OCI-LY1 (cell line): ENCODE results near the gene PGBD5.

Experiments used
- H2AFZ ChIP-seq: fragments of 200-600 bp; sonication (generic), shearing (Covaris generic); 2 replicates; pipeline ENCODE4 v1.6.0; 2014; ENCODE audit warnings: antibody characterized with exemption, mild to moderate bottlenecking, low read length
- H3F3A ChIP-seq: fragments of 200-600 bp; sonication (generic), shearing (Covaris generic); 2 replicates; pipeline ENCODE4 v1.6.0; 2014; ENCODE audit warnings: mild to moderate bottlenecking, antibody characterized with exemption, low read length, moderate library complexity; ENCODE audit not compliant: insufficient read depth
- H3K27ac ChIP-seq: fragments of 200-600 bp; sonication (generic); 2 replicates; pipeline ENCODE4 v1.5.1; 2014; ENCODE audit warnings: low read length, mixed run types, mild to moderate bottlenecking, low read depth; ENCODE audit not compliant: poor library complexity, severe bottlenecking
- H3K27me3 ChIP-seq: fragments of 200-600 bp; sonication (generic); 2 replicates; pipeline ENCODE4 v1.6.0; 2014; ENCODE audit warnings: antibody characterized with exemption, mild to moderate bottlenecking, low read length, moderate library complexity; ENCODE audit not compliant: insufficient read depth
- H3K36me3 ChIP-seq: fragments of 200-600 bp; sonication (generic); 2 replicates; pipeline ENCODE4 v1.6.1; 2014; ENCODE audit warnings: mild to moderate bottlenecking, antibody characterized with exemption, low read length, moderate library complexity, mixed read lengths; ENCODE audit not compliant: insufficient read depth
- H3K4me1 ChIP-seq: fragments of 200-600 bp; sonication (generic); 2 replicates; pipeline ENCODE4 v1.5.1; 2014; ENCODE audit warnings: mild to moderate bottlenecking, low read length, moderate library complexity; ENCODE audit not compliant: insufficient read depth, severe bottlenecking
- H3K4me2 ChIP-seq: fragments of 200-600 bp; sonication (generic), shearing (Covaris generic); 2 replicates; pipeline ENCODE4 v1.6.1; 2014; ENCODE audit warnings: low read length
- H3K4me3 ChIP-seq: fragments of 200-600 bp; sonication (generic); 2 replicates; pipeline ENCODE4 v1.5.1; 2014; ENCODE audit warnings: low read length, low read depth, mild to moderate bottlenecking, mixed read lengths; ENCODE audit not compliant: poor library complexity, severe bottlenecking
- H3K79me2 ChIP-seq: fragments of 200-600 bp; shearing (Covaris generic); 2 replicates; pipeline ENCODE4 v1.6.1; 2016; ENCODE audit warnings: mixed run types, low read length, mixed read lengths; ENCODE audit not compliant: insufficient read depth
- H3K9ac ChIP-seq: fragments of 200-600 bp; sonication (generic), shearing (Covaris generic); 2 replicates; pipeline ENCODE4 v1.6.1; 2014; ENCODE audit warnings: mild to moderate bottlenecking, low read length, mixed read lengths
- H3K9me2 ChIP-seq: fragments of 200-600 bp; sonication (generic), shearing (Covaris generic); 2 replicates; pipeline ENCODE4 v1.6.1; 2014; ENCODE audit warnings: low read depth, mild to moderate bottlenecking, low read length, mixed read lengths
- H3K9me3 ChIP-seq: fragments of 200-600 bp; shearing (Covaris generic); 2 replicates; pipeline ENCODE4 v1.6.1; 2014; ENCODE audit warnings: low read length, mixed read lengths
- H4K20me1 ChIP-seq: fragments of 200-600 bp; sonication (generic), shearing (Covaris generic); 2 replicates; pipeline ENCODE4 v1.6.0; 2016; ENCODE audit warnings: mild to moderate bottlenecking, low read length; ENCODE audit not compliant: insufficient read depth
- CTCF ChIP-seq: fragments of 200-600 bp; sonication (generic), shearing (Covaris generic); IDR thresholded peaks from 2 replicates; pipeline ENCODE4 v1.5.1; 2017; ENCODE audit warnings: mild to moderate bottlenecking, antibody characterized with exemption, low read length, moderate library complexity, mixed read lengths
- EZH2 ChIP-seq: fragments of 200-600 bp; sonication (generic), shearing (Covaris generic); IDR thresholded peaks from 2 replicates; pipeline ENCODE4 v1.8.0; 2017; ENCODE audit warnings: borderline replicate concordance, mixed run types, mild to moderate bottlenecking, antibody characterized with exemption, low read length, moderate library complexity, mixed read lengths

The PGBD5 gene

GRCh38 chr1:230341162-230341546 lies 85.0 kb downstream of the PGBD5 start:
- Histone ChIP-seq H2AFZ (no peak overlapping the region), H3K4me2 (no peak overlapping the region), H3K9me2 (no peaks in the 10 kb centered on the region), H3K27me3 (no peaks in the 10 kb centered on the region; the same call in 1 of the 2 replicates), H3K4me1 (no peaks in the 10 kb centered on the region), H4K20me1 (no peaks in the 10 kb centered on the region), H3K36me3 (no peaks in the 10 kb centered on the region), H3K9ac (no peak overlapping the region), H3K27ac (no peak overlapping the region), H3K9me3 (no peaks in the 10 kb centered on the region), H3K79me2 (no peaks in the 10 kb centered on the region), H3K4me3 (no peak overlapping the region), H3F3A (no peaks in the 10 kb centered on the region)
- TF ChIP-seq EZH2 (no peak), CTCF (no peak)

DNA sequence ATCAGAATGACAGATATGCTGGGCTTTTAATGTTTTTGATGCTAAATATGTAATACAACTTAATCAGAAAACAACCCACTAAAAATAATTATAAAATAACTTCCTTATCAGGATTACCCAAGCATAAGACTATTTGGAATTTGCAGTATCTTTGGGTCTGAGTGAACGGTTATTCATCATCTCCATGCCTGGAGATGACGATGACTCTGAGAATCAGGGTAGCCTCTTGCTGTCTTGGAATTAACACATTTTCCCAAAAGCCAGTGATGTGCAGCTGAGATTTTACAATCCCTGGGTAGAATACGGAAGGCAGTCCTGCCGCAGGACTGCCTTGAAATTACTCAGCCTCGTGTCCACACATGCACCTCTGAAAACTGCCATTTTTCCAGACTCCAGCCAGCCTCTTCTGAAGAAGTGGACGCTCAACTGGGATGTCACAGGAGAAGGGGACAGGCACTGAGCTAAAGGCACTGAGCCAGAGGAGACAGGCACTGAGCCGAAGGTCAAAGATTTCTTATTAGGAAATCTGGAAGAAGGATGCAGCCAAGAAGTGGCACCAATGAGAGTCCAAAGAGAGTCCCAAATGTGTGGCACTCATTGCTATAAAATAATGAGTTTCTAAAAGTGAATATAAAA lies 85.5 kb downstream of the PGBD5 start:
- Histone ChIP-seq H3K79me2 (no peaks in the 10 kb centered on the region), H3K4me3 (no peak overlapping the region), H2AFZ (no peak overlapping the region), H3K27me3 (no peaks in the 10 kb centered on the region; the same call in 1 of the 2 replicates), H3K4me1 (no peaks in the 10 kb centered on the region), H3F3A (no peaks in the 10 kb centered on the region), H3K4me2 (no peak overlapping the region), H3K9ac (no peak overlapping the region), H3K36me3 (no peaks in the 10 kb centered on the region), H3K9me2 (no peaks in the 10 kb centered on the region), H4K20me1 (no peaks in the 10 kb centered on the region), H3K27ac (no peak overlapping the region), H3K9me3 (no peaks in the 10 kb centered on the region)
- TF ChIP-seq EZH2 (no peak), CTCF (no peak)

- Histone ChIP-seq H3K4me1 (no peaks in the 10 kb centered on the region), H2AFZ (no peak overlapping the region), H3K27me3 (no peaks in the 10 kb centered on the region; the same call in 1 of the 2 replicates), H3K4me2 (no peak overlapping the region), H3K4me3 (no peak overlapping the region), H3K79me2 (no peaks in the 10 kb centered on the region), H3K27ac (no peak overlapping the region), H3K9me3 (no peaks in the 10 kb centered on the region), H3F3A (no peaks in the 10 kb centered on the region), H3K36me3 (no peaks in the 10 kb centered on the region), H3K9ac (no peak overlapping the region), H4K20me1 (no peaks in the 10 kb centered on the region), H3K9me2 (no peaks in the 10 kb centered on the region)
- no peak for TF ChIP-seq CTCF
- TF ChIP-seq EZH2 = no peak
Measured at GRCh38 chr1:230339033-230339432, 87.1 kb downstream of the PGBD5 start.
